DMS53 treated with DMSO at 0.1 percent for 48 hours (cell line): Measurements from ENCODE around the gene FGF14.

ENCODE experiments used
- DNase-seq: peaks from one replicate; lab custom pipeline; 2025; ENCODE audit not compliant: unreplicated experiment; lab: John Stamatoyannopoulos, UW

FGF14 gene

DNA sequence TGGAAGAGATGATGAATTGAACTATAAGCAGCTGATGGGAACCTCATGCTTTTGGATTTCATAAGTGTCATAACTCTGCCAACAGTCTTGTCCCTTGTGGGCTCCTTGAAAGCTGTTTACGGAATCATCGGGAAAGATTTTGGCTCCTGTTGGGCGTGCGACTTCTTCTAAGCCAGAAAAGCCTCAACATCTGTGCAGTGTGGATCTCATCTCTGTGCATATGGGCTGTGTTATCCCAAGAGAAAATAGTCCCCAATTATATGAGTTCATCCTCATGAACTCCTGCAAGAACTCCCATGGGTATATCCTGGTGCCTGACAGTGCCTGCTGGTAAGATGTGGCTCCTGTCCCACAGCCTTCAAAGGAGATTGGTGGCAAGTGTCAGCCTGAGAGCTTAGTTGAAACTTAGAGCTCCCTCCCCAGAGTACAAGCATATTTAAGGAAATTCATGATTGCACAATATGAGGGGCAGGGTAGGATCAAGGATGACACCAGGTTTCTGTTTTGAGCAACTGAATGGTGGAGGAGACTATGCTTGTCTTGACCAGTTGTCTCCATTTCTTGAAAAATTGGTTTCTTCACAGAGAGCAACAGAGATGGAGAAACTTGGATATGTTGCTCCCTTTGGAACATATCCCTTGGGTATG lies 705.9 kb downstream of the FGF14 start:
- DNase-seq = no peak

GRCh38 chr13:101691341-101691860 lies 710.4 kb downstream of the FGF14 start:
- DNase-seq = no peak

DNA sequence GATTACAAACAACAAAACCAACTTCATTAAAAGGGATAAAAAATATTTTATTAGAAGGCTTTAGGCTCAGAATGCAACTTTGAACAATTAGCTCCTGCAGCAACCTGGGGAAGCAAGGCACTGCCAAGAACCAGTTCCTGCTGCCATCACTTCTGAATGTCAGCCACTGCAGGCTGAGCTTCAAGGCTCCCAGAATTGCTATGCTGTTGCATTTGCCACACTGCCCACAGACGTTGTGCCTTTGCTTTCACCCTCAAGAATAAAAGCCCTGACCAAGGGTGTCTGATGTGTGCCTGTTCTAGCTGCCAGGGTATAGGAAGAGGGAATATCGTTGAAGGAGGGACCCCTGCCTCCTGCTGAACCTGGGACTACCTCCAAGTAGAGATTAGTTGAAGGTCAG lies 711.0 kb downstream of the FGF14 start:
- DNase-seq = no peak

DNA sequence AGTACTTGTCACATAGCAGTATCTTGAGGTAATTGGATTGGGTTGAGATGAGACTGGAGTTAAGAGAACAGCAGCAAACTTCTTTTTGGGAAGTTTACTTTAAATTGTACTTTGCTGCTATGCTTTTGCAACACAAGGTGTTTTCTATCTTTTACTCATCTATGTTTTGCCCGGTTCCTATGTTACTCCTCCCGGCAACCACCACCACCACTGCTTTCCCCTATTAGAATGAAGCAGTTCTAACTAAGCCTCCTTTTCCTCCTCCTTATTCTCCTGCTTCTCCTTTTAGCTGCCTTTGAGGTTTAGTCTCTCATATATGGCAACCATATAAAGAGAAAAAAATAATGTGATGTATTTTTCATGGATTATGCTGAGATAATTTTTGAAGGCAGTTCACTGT lies 715.8 kb downstream of the FGF14 start:
- DNase-seq = no peak

DNA sequence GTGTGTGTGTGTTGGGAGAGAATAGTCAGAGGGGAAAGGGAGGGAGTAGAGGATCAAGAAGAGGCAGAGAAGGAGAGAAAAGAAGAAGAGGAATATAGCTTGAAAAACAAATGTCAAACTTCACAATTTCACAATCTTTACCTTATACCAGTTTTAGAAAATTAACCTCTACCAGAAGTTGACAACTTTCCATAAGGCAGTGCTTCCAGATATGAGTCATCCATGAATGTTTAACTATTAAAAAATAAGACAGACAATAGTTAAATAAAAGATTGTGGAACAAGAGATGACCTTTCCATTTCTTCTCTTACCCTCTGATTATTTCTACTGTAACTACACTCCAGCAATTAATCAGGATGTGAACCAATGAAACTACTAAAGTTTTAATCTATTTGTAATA lies 720.0 kb downstream of the FGF14 start:
- no peak for DNase-seq

GRCh38 chr13:101673360-101674105 lies 728.3 kb downstream of the FGF14 start:
- no peak for DNase-seq

- DNase-seq = no peak
These were observed 740.0 kb downstream of the FGF14 start for GRCh38 chr13:101661839-101662238.
